ENCODE results near the gene TAF12. TPM values are rescaled to one million over a fixed set of nuclear protein-coding genes. Genes with fewer than 3 reads are reported as not detected.
A peak's percentile ranks its signal among the peaks of the same experiment; 100 is the strongest.

Gene TAF12
- total and polyA plus RNA-seq, 10 of the 15 experiments (the other 5 are each of a cell fraction or from before 2014, with no cell fraction given) = 18.3 to 43.3 (median 28.6) TPM

DNA sequence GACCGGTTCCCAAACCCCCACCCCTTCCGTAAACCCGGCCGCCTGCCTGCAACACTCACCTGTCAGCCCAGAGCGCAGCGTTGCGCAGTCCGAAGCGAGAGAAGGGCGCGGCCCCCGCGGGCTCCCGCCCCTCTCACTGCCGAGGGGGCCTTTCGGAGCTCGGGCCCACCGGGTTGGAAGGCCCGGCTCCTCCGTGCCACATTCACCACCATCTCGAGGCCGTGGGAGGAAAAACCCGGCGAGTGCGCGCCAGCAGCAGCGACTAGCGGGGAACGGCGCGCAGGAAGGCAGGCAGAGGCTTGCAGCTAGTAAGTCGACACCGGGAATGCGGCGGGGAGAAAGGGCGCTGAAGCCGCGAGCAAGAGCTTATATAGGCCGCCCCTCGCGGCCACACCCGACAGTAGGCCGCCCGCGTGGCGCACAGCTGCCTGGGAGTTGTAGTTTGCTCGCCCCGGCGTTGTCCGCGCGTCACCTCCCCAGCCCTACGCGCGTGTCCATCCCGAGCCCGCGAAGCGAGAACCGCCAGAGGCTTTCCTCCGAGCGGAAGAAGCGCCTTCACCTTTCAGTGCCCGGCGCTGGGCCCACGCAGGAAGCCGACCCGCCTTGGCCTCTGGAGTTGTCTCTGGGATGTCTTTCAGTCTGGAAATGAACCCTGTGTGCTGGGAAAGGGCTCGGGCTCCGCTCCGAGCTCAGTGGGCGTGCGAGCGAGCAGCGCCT, 61.2 kb downstream of the TAF12 start (continued):
- TF ChIP-seq, protein P1, sequence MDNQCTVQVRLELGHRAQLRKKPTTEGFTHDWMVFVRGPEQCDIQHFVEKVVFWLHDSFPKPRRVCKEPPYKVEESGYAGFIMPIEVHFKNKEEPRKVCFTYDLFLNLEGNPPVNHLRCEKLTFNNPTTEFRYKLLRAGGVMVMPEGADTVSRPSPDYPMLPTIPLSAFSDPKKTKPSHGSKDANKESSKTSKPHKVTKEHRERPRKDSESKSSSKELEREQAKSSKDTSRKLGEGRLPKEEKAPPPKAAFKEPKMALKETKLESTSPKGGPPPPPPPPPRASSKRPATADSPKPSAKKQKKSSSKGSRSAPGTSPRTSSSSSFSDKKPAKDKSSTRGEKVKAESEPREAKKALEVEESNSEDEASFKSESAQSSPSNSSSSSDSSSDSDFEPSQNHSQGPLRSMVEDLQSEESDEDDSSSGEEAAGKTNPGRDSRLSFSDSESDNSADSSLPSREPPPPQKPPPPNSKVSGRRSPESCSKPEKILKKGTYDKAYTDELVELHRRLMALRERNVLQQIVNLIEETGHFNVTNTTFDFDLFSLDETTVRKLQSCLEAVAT (IDR thresholded peaks at IDR 0.05) = peak; percentile 92
- TF ChIP-seq ZNF24 (IDR thresholded peaks at IDR 0.05) = peak; percentile 45; the same call in 1 of the 2 replicates
- TF ChIP-seq STAT1 (conservative IDR thresholded peaks at IDR 0.05) = 0 out of 2 replicates have a peak, but pooled peaks have one; percentile 62
- TF ChIP-seq POLR2AphosphoS2 (IDR thresholded peaks at IDR 0.05; ENCODE audit: low read depth, low read length) = peak; percentile 100
- 0 out of 2 replicates have a peak, but pooled peaks have one; percentile 29 for TF ChIP-seq ZBTB40 (IDR thresholded peaks at IDR 0.05; ENCODE audit: borderline replicate concordance)
- peak; percentile 99 for TF ChIP-seq SMAD5 (IDR thresholded peaks at IDR 0.05; ENCODE audit: low read depth)
- TF ChIP-seq HDGF (IDR thresholded peaks at IDR 0.05) = no peak; the same call in 1 of the 2 replicates
- no peak; the same call in 1 of the 2 replicates for TF ChIP-seq USF2 (IDR thresholded peaks at IDR 0.05; ENCODE audit: borderline replicate concordance, low read depth, low read length)
- TF ChIP-seq JUND (IDR thresholded peaks at IDR 0.05; ENCODE audit: low read depth, low read length) = no peak; the same call in 1 of the 2 replicates
- TF ChIP-seq NKRF (conservative IDR thresholded peaks at IDR 0.05) = peak; percentile 81
- TF ChIP-seq, protein P2, sequence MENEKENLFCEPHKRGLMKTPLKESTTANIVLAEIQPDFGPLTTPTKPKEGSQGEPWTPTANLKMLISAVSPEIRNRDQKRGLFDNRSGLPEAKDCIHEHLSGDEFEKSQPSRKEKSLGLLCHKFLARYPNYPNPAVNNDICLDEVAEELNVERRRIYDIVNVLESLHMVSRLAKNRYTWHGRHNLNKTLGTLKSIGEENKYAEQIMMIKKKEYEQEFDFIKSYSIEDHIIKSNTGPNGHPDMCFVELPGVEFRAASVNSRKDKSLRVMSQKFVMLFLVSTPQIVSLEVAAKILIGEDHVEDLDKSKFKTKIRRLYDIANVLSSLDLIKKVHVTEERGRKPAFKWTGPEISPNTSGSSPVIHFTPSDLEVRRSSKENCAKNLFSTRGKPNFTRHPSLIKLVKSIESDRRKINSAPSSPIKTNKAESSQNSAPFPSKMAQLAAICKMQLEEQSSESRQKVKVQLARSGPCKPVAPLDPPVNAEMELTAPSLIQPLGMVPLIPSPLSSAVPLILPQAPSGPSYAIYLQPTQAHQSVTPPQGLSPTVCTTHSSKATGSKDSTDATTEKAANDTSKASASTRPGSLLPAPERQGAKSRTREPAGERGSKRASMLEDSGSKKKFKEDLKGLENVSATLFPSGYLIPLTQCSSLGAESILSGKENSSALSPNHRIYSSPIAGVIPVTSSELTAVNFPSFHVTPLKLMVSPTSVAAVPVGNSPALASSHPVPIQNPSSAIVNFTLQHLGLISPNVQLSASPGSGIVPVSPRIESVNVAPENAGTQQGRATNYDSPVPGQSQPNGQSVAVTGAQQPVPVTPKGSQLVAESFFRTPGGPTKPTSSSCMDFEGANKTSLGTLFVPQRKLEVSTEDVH (IDR thresholded peaks at IDR 0.05; ENCODE audit: low read depth, partially characterized antibody) = no peak
- TF ChIP-seq NR2C2 (IDR thresholded peaks at IDR 0.05; ENCODE audit: borderline replicate concordance, control insufficient read depth, insufficient read length, low read depth) = no peak
- TF ChIP-seq KDM1A (IDR thresholded peaks at IDR 0.05; ENCODE audit: borderline replicate concordance) = no peak
- peak; percentile 73 for TF ChIP-seq SREBF1 (IDR thresholded peaks at IDR 0.05; ENCODE audit: low read length)
- TF ChIP-seq MYB (IDR thresholded peaks at IDR 0.05; ENCODE audit: borderline replicate concordance, low read depth, low read length) = no peak
- TF ChIP-seq CHD2 (IDR thresholded peaks at IDR 0.05; ENCODE audit: borderline replicate concordance, low read depth, low read length) = no peak
- TF ChIP-seq CBX5 (IDR thresholded peaks at IDR 0.05; ENCODE audit: low read depth) = no peak
- peak; percentile 99 for TF ChIP-seq CBFB (IDR thresholded peaks at IDR 0.05; ENCODE audit: low read depth)

All from GM12878 (cell line).